HL-60 (cell line): ENCODE results near the gene LCA5.

Source experiments
- CTCF ChIP-seq: IDR thresholded peaks from one replicate; pipeline ENCODE4 v1.5.1; 2011; ENCODE audit warnings: low read length, control low read depth, inconsistent platforms; ENCODE audit not compliant: insufficient read depth
- GABPA ChIP-seq: IDR thresholded peaks from 2 replicates; pipeline ENCODE4 v1.6.1; 2012; ENCODE audit warnings: low read depth
- POLR2AphosphoS5 ChIP-seq: IDR thresholded peaks from 2 replicates; pipeline ENCODE4 v1.6.1; 2012; ENCODE audit warnings: low read depth

GRCh38 chr6:79568996-79569395 lies 31.8 kb upstream of the LCA5 start:
- TF ChIP-seq GABPA (no peak), CTCF (no peak), POLR2AphosphoS5 (no peak)
